ENCODE data around the gene GRIP1. TPM values are rescaled to one million over a fixed set of nuclear protein-coding genes. Genes with fewer than 3 reads are reported as not detected.

GRIP1 gene
- total RNA-seq, 4 donors from 2014 or later = 0.22 to 3.0 (median 1.6) TPM

GRCh38 chr12:66598608-66599007 is 80.3 kb downstream of the GRIP1 start:
- TF ChIP-seq POLR2A (IDR thresholded peaks at IDR 0.05) = no peak
- TF ChIP-seq EP300 (IDR thresholded peaks at IDR 0.05) = no peak
- no peak for TF ChIP-seq CTCF (IDR thresholded peaks at IDR 0.05)
- H3K4me3 ChIP-seq = no peak overlapping the region
- WGBS, 2 donors = 49 to 66% methylated on average over 2 of the region's 2 CpGs
- H3K27me3 ChIP-seq = no peaks in the 10 kb centered on the region
- H3K36me3 ChIP-seq = no peaks in the 10 kb centered on the region
- H3K27ac ChIP-seq = no peak overlapping the region
- no peak for DNase-seq (ENCODE audit: low spot score in 2 of 2)
- no peaks in the 10 kb centered on the region for H3K4me1 ChIP-seq
- no peaks in the 10 kb centered on the region for H3K9me3 ChIP-seq

GRCh38 chr12:66598079-66598478 is 80.8 kb downstream of the GRIP1 start:
- Histone ChIP-seq H3K27ac (no peak overlapping the region), H3K9me3 (no peaks in the 10 kb centered on the region), H3K4me1 (no peaks in the 10 kb centered on the region), H3K36me3 (no peaks in the 10 kb centered on the region), H3K4me3 (no peak overlapping the region), H3K27me3 (no peaks in the 10 kb centered on the region)
- 84 to 86% methylated on average over 4 of the region's 4 CpGs for WGBS, 2 donors
- TF ChIP-seq EP300 (IDR thresholded peaks at IDR 0.05) (no peak), CTCF (IDR thresholded peaks at IDR 0.05) (no peak), POLR2A (IDR thresholded peaks at IDR 0.05) (no peak)
- DNase-seq (ENCODE audit: low spot score in 2 of 2) = no peak

GRCh38 chr12:66596199-66596598 is 82.7 kb downstream of the GRIP1 start:
- Histone ChIP-seq H3K4me3 (no peak overlapping the region), H3K36me3 (no peaks in the 10 kb centered on the region), H3K27me3 (no peaks in the 10 kb centered on the region), H3K4me1 (no peaks in the 10 kb centered on the region), H3K27ac (no peak overlapping the region), H3K9me3 (no peaks in the 10 kb centered on the region)
- WGBS, 2 donors = 60 to 75% methylated on average over 2 of the region's 2 CpGs
- DNase-seq (ENCODE audit: low spot score in 2 of 2) = no peak
- TF ChIP-seq POLR2A (IDR thresholded peaks at IDR 0.05) (no peak), CTCF (IDR thresholded peaks at IDR 0.05) (no peak), EP300 (IDR thresholded peaks at IDR 0.05) (no peak)

- H3K4me1 ChIP-seq = no peaks in the 10 kb centered on the region
Observed at GRCh38 chr12:66594688-66595087, 84.2 kb downstream of the GRIP1 start.

GRCh38 chr12:66590275-66590985 is 88.4 kb downstream of the GRIP1 start:
- H3K9me3 ChIP-seq = no peaks in the 10 kb centered on the region
- no peaks in the 10 kb centered on the region for H3K4me1 ChIP-seq
- WGBS, 2 donors = 82 to 84% methylated on average over 2 of the region's 2 CpGs
- TF ChIP-seq POLR2A (IDR thresholded peaks at IDR 0.05) = no peak
- TF ChIP-seq CTCF (IDR thresholded peaks at IDR 0.05) = no peak
- no peak for TF ChIP-seq EP300 (IDR thresholded peaks at IDR 0.05)
- H3K36me3 ChIP-seq = no peaks in the 10 kb centered on the region
- no peak overlapping the region for H3K4me3 ChIP-seq
- no peaks in the 10 kb centered on the region for H3K27me3 ChIP-seq
- no peak for DNase-seq (ENCODE audit: low spot score in 2 of 2)
- H3K27ac ChIP-seq = no peak overlapping the region

More at GRCh38 chr12:66594688-66595087, 84.2 kb downstream of the GRIP1 start:
- H3K4me3 ChIP-seq = no peak overlapping the region
- no peak overlapping the region for H3K27ac ChIP-seq
- TF ChIP-seq EP300 (IDR thresholded peaks at IDR 0.05) (no peak), POLR2A (IDR thresholded peaks at IDR 0.05) (no peak)
- no peaks in the 10 kb centered on the region for H3K27me3 ChIP-seq
- H3K36me3 ChIP-seq = no peaks in the 10 kb centered on the region
- no peaks in the 10 kb centered on the region for H3K9me3 ChIP-seq
- DNase-seq (ENCODE audit: low spot score in 2 of 2) = no peak

Data from tibial nerve (tissue), 4 donors.